A673 (cell line): Measurements from ENCODE around the gene USP9X. TPM values are rescaled to one million over a fixed set of nuclear protein-coding genes. Genes with fewer than 3 reads are reported as not detected.

Experiments
- BruUV-seq: library from RNA; stranded (reverse); fragments of 400-500 nt; replicated peaks from 2 replicates; lab custom pipeline; 2021; lab: Mats Ljungman, UMichigan
- CTCF ChIA-PET: fragments of 300-600 bp; sonication (Branson Sonifier 250); formaldehyde crosslinking; loops from one replicate; lab custom pipeline; 2022; ENCODE audit warnings: antibody characterized with exemption; lab: Charles Lee
- POLR2A ChIA-PET: fragments of 300-600 bp; sonication (Branson Sonifier 250); formaldehyde crosslinking; loops from one replicate; lab custom pipeline; 2022; ENCODE audit warnings: antibody characterized with exemption; ENCODE audit not compliant: low non-redundant PET; lab: Charles Lee
- DNase-seq: peaks from one replicate; pipeline ENCODE4 v3.0.0-alpha.2; 2015; ENCODE audit warnings: low spot score
- H3K27ac ChIP-seq: fragments of 200-600 bp; sonication (generic); 2 replicates; pipeline ENCODE4 v1.5.1; 2016; ENCODE audit warnings: mixed run types, low read depth, mild to moderate bottlenecking, mixed read lengths, antibody characterized with exemption, low read length; ENCODE audit not compliant: poor library complexity, severe bottlenecking
- H3K27me3 ChIP-seq: fragments of 200-600 bp; sonication (generic); replicated peaks from 2 replicates; pipeline ENCODE4 v1.6.1; 2017; ENCODE audit warnings: mixed run types, low read depth, mild to moderate bottlenecking, mixed read lengths, antibody characterized with exemption, low read length; ENCODE audit not compliant: insufficient read depth, poor library complexity
- H3K36me3 ChIP-seq: fragments of 200-600 bp; sonication (generic); 2 replicates; pipeline ENCODE4 v1.6.1; 2016; ENCODE audit warnings: mixed run types, mild to moderate bottlenecking, mixed read lengths, antibody characterized with exemption, low read length; ENCODE audit not compliant: insufficient read depth, poor library complexity, severe bottlenecking
- H3K4me1 ChIP-seq: fragments of 200-600 bp; sonication (generic); 2 replicates; pipeline ENCODE4 v1.6.1; 2017; ENCODE audit warnings: mixed run types, mild to moderate bottlenecking, mixed read lengths, antibody characterized with exemption, low read length; ENCODE audit not compliant: insufficient read depth, poor library complexity, severe bottlenecking
- H3K4me3 ChIP-seq: fragments of 200-600 bp; sonication (generic); 2 replicates; pipeline ENCODE4 v1.5.1; 2016; ENCODE audit warnings: low read depth, mixed run types, mild to moderate bottlenecking, mixed read lengths, low read length; ENCODE audit not compliant: poor library complexity, severe bottlenecking
- H3K9me3 ChIP-seq: fragments of 200-600 bp; sonication (generic); 2 replicates; pipeline ENCODE4 v1.6.1; 2016; ENCODE audit warnings: mixed run types, low read depth, mild to moderate bottlenecking, mixed read lengths, antibody characterized with exemption, low read length; ENCODE audit not compliant: poor library complexity, severe bottlenecking
- CTCF ChIP-seq: fragments of 300-800, 200-600 bp; sonication (generic); conservative IDR thresholded peaks from 2 replicates; pipeline ENCODE4 v1.5.1; 2017; ENCODE audit warnings: low read depth, mild to moderate bottlenecking, antibody characterized with exemption, low read length, moderate library complexity, mixed read lengths
- EZH2 ChIP-seq: fragments of 200-600 bp; sonication (generic); IDR thresholded peaks from 2 replicates; pipeline ENCODE4 v1.6.1; 2017; ENCODE audit warnings: borderline replicate concordance, low read depth, mild to moderate bottlenecking, mixed read lengths, antibody characterized with exemption, low read length; ENCODE audit not compliant: poor library complexity, severe bottlenecking
- intact Hi-C: fragments of 100-400 bp; cut with micrococcal nuclease; formaldehyde crosslinking; loops from one replicate; pipeline ENCODE4 v1.10.0; 2022; ENCODE audit not compliant: unreplicated experiment
- total RNA-seq: library from RNA; stranded (reverse); gene quantifications from 2 replicates; pipeline ENCODE4 v1.2.3, GENCODE V29; 2021

USP9X gene
- total RNA-seq, 1 experiment from 2014 or later, result 70.6 TPM

- Histone ChIP-seq H3K9me3 (no peaks in the 10 kb centered on the region), H3K4me3 (no peak overlapping the region), H3K27me3 (no peaks in the 10 kb centered on the region), H3K36me3 (no peaks in the 10 kb centered on the region), H3K27ac (no peak overlapping the region), H3K4me1 (no peaks in the 10 kb centered on the region)
- TF ChIP-seq CTCF, result no peak
- no peak for TF ChIP-seq EZH2
- intact Hi-C loops, result no loop called here
- POLR2A ChIA-PET, result interaction anchor here (0.6 kb wide), 1 partner anchor 10 kb away, joined by 13 read pairs; no protein-coding TSS in a partner anchor
- no peak for DNase-seq
- no TSS peak for BruUV-seq
- CTCF ChIA-PET, result interaction anchor here (0.6 kb wide), 1 partner anchor 52 kb away, joined by 4 read pairs; no protein-coding TSS in a partner anchor
These were observed 18.9 kb upstream of the USP9X start for GRCh38 chrX:41066391-41066790.

GRCh38 chrX:41066969-41067368, 18.3 kb upstream of the USP9X start:
- Histone ChIP-seq H3K4me3 (no peak overlapping the region), H3K9me3 (no peaks in the 10 kb centered on the region), H3K27ac (no peak overlapping the region), H3K36me3 (no peaks in the 10 kb centered on the region), H3K27me3 (no peaks in the 10 kb centered on the region), H3K4me1 (no peaks in the 10 kb centered on the region)
- TF ChIP-seq CTCF (no peak), EZH2 (no peak)
- ChIA-PET POLR2A (no interaction called here), CTCF (interaction anchor here (0.6 kb wide), 1 partner anchor 52 kb away, joined by 4 read pairs; no protein-coding TSS in a partner anchor)
- intact Hi-C loops, result no loop called here
- no TSS peak for BruUV-seq
- DNase-seq, result no peak

GRCh38 chrX:41067721-41068120, 17.5 kb upstream of the USP9X start:
- Histone ChIP-seq H3K4me3 (no peak overlapping the region), H3K27ac (no peak overlapping the region), H3K27me3 (no peaks in the 10 kb centered on the region), H3K9me3 (no peaks in the 10 kb centered on the region), H3K4me1 (no peaks in the 10 kb centered on the region), H3K36me3 (no peaks in the 10 kb centered on the region)
- CTCF ChIA-PET, result no interaction called here
- TF ChIP-seq CTCF, result no peak
- TF ChIP-seq EZH2, result no peak
- POLR2A ChIA-PET, result no interaction called here
- no peak for DNase-seq
- intact Hi-C loops, result no loop called here
- no TSS peak for BruUV-seq
